Transverse colon (tissue), 4 donors: ENCODE data around the gene COL10A1. TPM values are rescaled to one million over a fixed set of nuclear protein-coding genes. Genes with fewer than 3 reads are reported as not detected.

Experiments
- DNase-seq: peaks from one replicate; pipeline ENCODE4 v3.0.0-alpha.2; 2019
- H3K27ac ChIP-seq, 4 donors: fragments of 200-600 bp; sonication (generic); 2 replicates each; pipeline ENCODE4 v1.5.1; 2016 to 2018; ENCODE audit warnings: inconsistent platforms in 4 of 4
- H3K27me3 ChIP-seq: fragments of 200-600 bp; sonication (generic); 2 replicates; pipeline ENCODE4 v1.5.1; 2017; ENCODE audit warnings: inconsistent platforms
- H3K36me3 ChIP-seq, 4 donors: fragments of 200-600 bp; sonication (generic); 2 replicates each; pipeline ENCODE4 v1.5.1; 2017 to 2019; ENCODE audit warnings: inconsistent platforms in 4 of 4
- H3K4me1 ChIP-seq, 4 donors: fragments of 200-600 bp; sonication (generic); 2 replicates each; pipeline ENCODE4 v1.5.1; 2017 to 2020; ENCODE audit warnings: inconsistent platforms in 4 of 4
- H3K4me3 ChIP-seq, 4 donors: fragments of 200-600 bp; sonication (generic); 1 replicate in 1 of 4; 2 replicates in 3 of 4; pipeline versions ENCODE4 v1.5.1 to v1.6.1; 2017 to 2019; ENCODE audit warnings: inconsistent platforms in 4 of 4
- H3K9me3 ChIP-seq, 2 donors: fragments of 200-600 bp; sonication (generic); 2 replicates each; pipeline ENCODE4 v1.5.1; 2017 to 2019; ENCODE audit warnings: inconsistent platforms in 2 of 2
- CTCF ChIP-seq, 5 experiments: fragments of 200-600 bp in 3 of 5; fragments of 450-650 bp in 2 of 5; sonication (generic) in 3 of 5; IDR thresholded peaks; 1 replicate in 2 of 5; 2 replicates in 3 of 5; pipeline ENCODE4 v1.5.1; 2016 to 2017; ENCODE audit warnings: antibody characterized with exemption in 5 of 5, inconsistent platforms in 3 of 5, mild to moderate bottlenecking in 2 of 5, moderate library complexity in 1 of 5
- EP300 ChIP-seq: sonication (generic); formaldehyde crosslinking; IDR thresholded peaks from one replicate; pipeline ENCODE4 v1.6.1; 2017; ENCODE audit warnings: antibody characterized with exemption, low read depth
- POLR2A ChIP-seq: fragments of 450-650 bp; IDR thresholded peaks from one replicate; pipeline ENCODE4 v1.6.1; 2016; ENCODE audit warnings: antibody characterized with exemption, mild to moderate bottlenecking, moderate library complexity
- POLR2AphosphoS5 ChIP-seq, 3 donors: sonication (generic); formaldehyde crosslinking; IDR thresholded peaks; one replicate each; pipeline ENCODE4 v1.6.1; 2016; ENCODE audit warnings: antibody characterized with exemption in 3 of 3
- WGBS, 2 donors: methylation state at CpG; one replicate each; pipeline ENCODE4 v1.1.5; 2018; ENCODE audit warnings: low coverage in 1 of 2; 5-methylcytosine and 5-hydroxymethylcytosine counted together
- in situ Hi-C, 4 donors: fragments of 200-750 bp; cut with MboI; loops; one replicate each; pipeline versions ENCODE4 v1.15.0 to v1.15.1; 2017; ENCODE audit warnings: low sequenced_read_pairs in 3 of 4, low pct_ligation_motif_present in 1 of 4, low pct_unique_long_range_greater_than_20kb in 1 of 4
- intact Hi-C: fragments of 100-400 bp; cut with DNase I; formaldehyde crosslinking; loops from one replicate; pipeline ENCODE4 v1.15.1; 2023; ENCODE audit warnings: low total_unique reads
- total RNA-seq, 4 donors: library from RNA; depleted of rRNA; stranded (reverse); fragments of >200 nt; gene quantifications; one replicate each; pipeline ENCODE4 v1.1.0, GENCODE V29; 2016

COL10A1 gene
- total RNA-seq, 4 donors from 2014 or later, result not detected

- in situ Hi-C loops (no loop called here), intact Hi-C loops (no loop called here)
- H3K9me3 ChIP-seq, result no peaks in the 10 kb centered on the region
- no peak for DNase-seq
- peaks cover 9 to 38% (median 12%) of the 10 kb centered on the region in 4 donors for H3K4me1 ChIP-seq
- H3K27me3 ChIP-seq, result no peaks in the 10 kb centered on the region
- no peaks in the 10 kb centered on the region for H3K36me3 ChIP-seq
- H3K27ac ChIP-seq, result no peak overlapping the region
- 75 to 83% methylated on average over 4 of the region's 4 CpGs for WGBS, 2 donors
- H3K4me3 ChIP-seq, result no peak overlapping the region
- TF ChIP-seq POLR2A (no peak), POLR2AphosphoS5 (IDR thresholded peaks at IDR 0.05) (no peak), CTCF (IDR thresholded peaks at IDR 0.05) (no peak)
Observed at GRCh38 chr6:116102873-116103272, 23.1 kb downstream of the COL10A1 start.

GRCh38 chr6:116101790-116102189, 24.1 kb downstream of the COL10A1 start:
- H3K27ac ChIP-seq, result peak overlapping the region; percentile 93 to 97 (median 96)
- H3K4me1 ChIP-seq, result peaks cover 9 to 38% (median 12%) of the 10 kb centered on the region in 4 donors
- WGBS, 2 donors, result 67% methylated on average over 2 of the region's 2 CpGs; no CpG with 5 or more reads in 1 of the 2 donors
- H3K36me3 ChIP-seq, result no peaks in the 10 kb centered on the region
- H3K9me3 ChIP-seq, result no peaks in the 10 kb centered on the region
- in situ Hi-C loops (no loop called here), intact Hi-C loops (no loop called here)
- H3K4me3 ChIP-seq, result peak overlapping the region in 3 of 4 donors; percentile 66 to 82 (median 68)
- no peak for DNase-seq
- no peaks in the 10 kb centered on the region for H3K27me3 ChIP-seq
- no peak for TF ChIP-seq CTCF (IDR thresholded peaks at IDR 0.05)
- no peak for TF ChIP-seq POLR2AphosphoS5 (IDR thresholded peaks at IDR 0.05)
- TF ChIP-seq EP300, result no peak
- no peak for TF ChIP-seq POLR2A

GRCh38 chr6:116101302-116101718, 24.6 kb downstream of the COL10A1 start:
- peak; percentile 86 for DNase-seq

More at GRCh38 chr6:116101302-116101718, 24.6 kb downstream of the COL10A1 start:
- H3K36me3 ChIP-seq, result no peaks in the 10 kb centered on the region
- no peaks in the 10 kb centered on the region for H3K27me3 ChIP-seq
- H3K27ac ChIP-seq, result peak overlapping the region; percentile 93 to 97 (median 96)
- H3K9me3 ChIP-seq, result no peaks in the 10 kb centered on the region
- TF ChIP-seq POLR2A (no peak), EP300 (no peak), POLR2AphosphoS5 (IDR thresholded peaks at IDR 0.05) (no peak), CTCF (IDR thresholded peaks at IDR 0.05) (no peak)
- WGBS, 2 donors, result 1% methylated on average over 12 of the region's 12 CpGs; no CpG with 5 or more reads in 1 of the 2 donors
- peaks cover 9 to 38% (median 12%) of the 10 kb centered on the region in 4 donors for H3K4me1 ChIP-seq
- H3K4me3 ChIP-seq, result peak overlapping the region; percentile 66 to 82 (median 70)
- intact Hi-C loops, result no loop called here
- in situ Hi-C loops, result no loop called here
